PC-9 (cell line): ENCODE data around the gene C16orf46. TPM values are rescaled to one million over a fixed set of nuclear protein-coding genes. Genes with fewer than 3 reads are reported as not detected.

ENCODE experiments used
- BruUV-seq: library from RNA; stranded (reverse); fragments of 400-500 nt; replicated peaks from 2 replicates; lab custom pipeline; 2021; lab: Mats Ljungman, UMichigan
- CTCF ChIA-PET: fragments of 300-600 bp; sonication (Branson Sonifier 250); formaldehyde crosslinking; loops from one replicate; lab custom pipeline; 2022; ENCODE audit warnings: antibody characterized with exemption; lab: Charles Lee
- POLR2A ChIA-PET: fragments of 300-600 bp; sonication (Branson Sonifier 250); formaldehyde crosslinking; loops from one replicate; lab custom pipeline; 2022; ENCODE audit warnings: antibody characterized with exemption; ENCODE audit not compliant: unreplicated experiment; lab: Charles Lee
- DNase-seq, 2 experiments: peaks; one replicate each; pipeline versions ENCODE4 v3.0.0 to v3.0.0-alpha.2; 2015 to 2022; ENCODE audit warnings: mixed read lengths in 1 of 2
- H2AFZ ChIP-seq: fragments of 200-600 bp; sonication (generic); 2 replicates; pipeline ENCODE4 v1.8.1; 2017; ENCODE audit warnings: antibody characterized with exemption
- H3F3A ChIP-seq: fragments of 200-600 bp; sonication (generic); 2 replicates; pipeline ENCODE4 v1.8.1; 2017; ENCODE audit warnings: antibody characterized with exemption, mild to moderate bottlenecking, low read depth; ENCODE audit not compliant: insufficient read depth
- H3K27ac ChIP-seq: fragments of 200-600 bp; sonication (generic); 2 replicates; pipeline ENCODE4 v1.6.1; 2016; ENCODE audit warnings: mixed run types
- H3K27me3 ChIP-seq: fragments of 200-600 bp; sonication (generic); 2 replicates; pipeline ENCODE4 v1.6.1; 2016; ENCODE audit warnings: low read depth, mixed run types; ENCODE audit not compliant: insufficient read depth
- H3K36me3 ChIP-seq: fragments of 200-600 bp; sonication (generic); 2 replicates; pipeline ENCODE4 v1.6.1; 2016; ENCODE audit warnings: low read depth, mixed run types
- H3K4me1 ChIP-seq: fragments of 200-600 bp; sonication (generic); replicated peaks from 2 replicates; pipeline ENCODE4 v1.6.1; 2016; ENCODE audit warnings: mixed run types; ENCODE audit not compliant: insufficient read depth
- H3K4me2 ChIP-seq: fragments of 200-600 bp; sonication (generic); 2 replicates; pipeline ENCODE4 v1.6.1; 2017; ENCODE audit warnings: mixed run types
- H3K4me3 ChIP-seq: fragments of 200-600 bp; sonication (generic); 2 replicates; pipeline ENCODE4 v1.6.1; 2016; ENCODE audit warnings: mixed run types
- H3K79me2 ChIP-seq: fragments of 200-600 bp; sonication (generic); 2 replicates; pipeline ENCODE4 v1.6.1; 2017; ENCODE audit warnings: low read depth, mixed run types
- H3K9me2 ChIP-seq: fragments of 200-600 bp; sonication (generic); 2 replicates; pipeline ENCODE4 v1.8.1; 2017; ENCODE audit warnings: mild to moderate bottlenecking; ENCODE audit not compliant: insufficient read depth
- H3K9me3 ChIP-seq: fragments of 200-600 bp; sonication (generic); 2 replicates; pipeline ENCODE4 v1.8.1; 2016; ENCODE audit warnings: low read depth; ENCODE audit not compliant: insufficient read depth
- H4K20me1 ChIP-seq: fragments of 200-600 bp; sonication (generic); 2 replicates; pipeline ENCODE4 v1.8.1; 2017; ENCODE audit not compliant: insufficient read depth
- CTCF ChIP-seq: fragments of 200-600 bp; sonication (generic); conservative IDR thresholded peaks from 2 replicates; pipeline ENCODE4 v1.6.1; 2017; ENCODE audit warnings: mixed run types, antibody characterized with exemption, mild to moderate bottlenecking, moderate library complexity
- EZH2 ChIP-seq: fragments of 200-600 bp; sonication (generic); IDR thresholded peaks from 2 replicates; pipeline ENCODE4 v1.8.0; 2017; ENCODE audit warnings: antibody characterized with exemption, low read depth
- intact Hi-C: fragments of 100-400 bp; cut with micrococcal nuclease; formaldehyde crosslinking; loops from one replicate; pipeline ENCODE4 v1.10.0; 2022; ENCODE audit not compliant: unreplicated experiment
- total RNA-seq: library from RNA; stranded (reverse); gene quantifications from 2 replicates; pipeline ENCODE4 v1.2.3, GENCODE V29; 2021

C16orf46 gene
- total RNA-seq, 1 experiment from 2014 or later, result 0.92 TPM

DNA sequence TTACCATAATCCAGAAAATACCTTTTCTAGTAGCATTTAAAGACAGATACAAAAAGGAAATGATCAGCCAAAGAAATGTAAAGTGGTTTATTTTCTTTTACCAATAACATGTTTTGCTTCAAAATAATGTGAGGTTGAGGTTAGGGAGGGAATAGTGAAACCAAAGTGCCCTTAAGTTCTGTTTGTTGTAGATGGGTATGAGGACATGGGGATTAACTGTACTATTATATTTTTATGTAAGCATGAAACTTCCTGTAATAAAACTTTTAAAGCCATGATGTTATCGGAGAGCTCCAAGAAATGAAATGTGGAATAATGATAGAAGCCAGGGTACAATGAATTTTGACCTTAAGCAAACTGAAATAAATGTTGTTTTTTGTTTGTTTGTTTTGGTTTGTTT is 9.9 kb downstream of the C16orf46 start:
- intact Hi-C loops, result no loop called here
- H3K27me3 ChIP-seq, result no peaks in the 10 kb centered on the region
- CTCF ChIA-PET, result interaction anchor here (0.7 kb wide), 1 partner anchor 33 kb away, joined by 3 read pairs; no protein-coding TSS in a partner anchor

DNA sequence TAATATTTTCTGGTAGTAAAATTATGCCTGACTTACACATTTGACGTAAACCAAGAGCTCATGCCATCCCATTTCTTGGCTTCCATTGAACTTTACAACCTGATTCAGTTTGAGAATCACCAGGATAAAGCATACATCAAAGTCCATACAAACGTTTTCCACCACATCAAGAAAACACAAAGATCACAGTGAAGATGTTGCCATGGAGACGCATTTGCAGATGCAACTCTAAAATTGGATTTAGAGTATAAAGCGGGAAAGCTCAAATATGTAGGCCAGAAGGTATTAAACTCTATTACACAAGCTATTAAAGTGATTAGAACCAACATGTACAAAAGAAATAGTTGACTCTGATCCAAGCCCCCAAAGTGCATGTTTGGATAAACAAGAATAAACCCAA is 10.4 kb downstream of the C16orf46 start:
- no peaks in the 10 kb centered on the region for H3K79me2 ChIP-seq
- H2AFZ ChIP-seq, result no peak overlapping the region
- H3K9me2 ChIP-seq, result no peaks in the 10 kb centered on the region; the same call in 1 of the 2 replicates
- H3F3A ChIP-seq, result no peaks in the 10 kb centered on the region
- H3K36me3 ChIP-seq, result no peaks in the 10 kb centered on the region
- H3K9me3 ChIP-seq, result no peaks in the 10 kb centered on the region
- no peak for TF ChIP-seq EZH2
- TF ChIP-seq CTCF, result no peak
- H3K27me3 ChIP-seq, result no peaks in the 10 kb centered on the region
- no peak overlapping the region for H3K4me2 ChIP-seq
- ChIA-PET CTCF (interaction anchor here (0.7 kb wide), 1 partner anchor 33 kb away, joined by 3 read pairs; no protein-coding TSS in a partner anchor), POLR2A (no interaction called here)
- DNase-seq, result no peak
- H4K20me1 ChIP-seq, result no peaks in the 10 kb centered on the region
- H3K4me3 ChIP-seq, result no peak overlapping the region
- no TSS peak for BruUV-seq
- no peak overlapping the region for H3K27ac ChIP-seq
- 0 out of 2 replicates have a peak, but pooled peaks cover 4% of the 10 kb centered on the region for H3K4me1 ChIP-seq
- intact Hi-C loops, result no loop called here

More for the DNA sequence above, 9.9 kb downstream of the C16orf46 start:
- Histone ChIP-seq H3K79me2 (no peaks in the 10 kb centered on the region), H3F3A (no peaks in the 10 kb centered on the region), H4K20me1 (no peaks in the 10 kb centered on the region), H2AFZ (no peak overlapping the region), H3K9me3 (no peaks in the 10 kb centered on the region), H3K9me2 (no peaks in the 10 kb centered on the region; the same call in 1 of the 2 replicates), H3K4me3 (no peak overlapping the region), H3K4me2 (no peak overlapping the region), H3K36me3 (no peaks in the 10 kb centered on the region), H3K4me1 (0 out of 2 replicates have a peak, but pooled peaks cover 9% of the 10 kb centered on the region), H3K27ac (no peak overlapping the region)
- POLR2A ChIA-PET, result no interaction called here
- no TSS peak for BruUV-seq
- no peak for DNase-seq
- TF ChIP-seq CTCF (no peak), EZH2 (no peak)

DNA sequence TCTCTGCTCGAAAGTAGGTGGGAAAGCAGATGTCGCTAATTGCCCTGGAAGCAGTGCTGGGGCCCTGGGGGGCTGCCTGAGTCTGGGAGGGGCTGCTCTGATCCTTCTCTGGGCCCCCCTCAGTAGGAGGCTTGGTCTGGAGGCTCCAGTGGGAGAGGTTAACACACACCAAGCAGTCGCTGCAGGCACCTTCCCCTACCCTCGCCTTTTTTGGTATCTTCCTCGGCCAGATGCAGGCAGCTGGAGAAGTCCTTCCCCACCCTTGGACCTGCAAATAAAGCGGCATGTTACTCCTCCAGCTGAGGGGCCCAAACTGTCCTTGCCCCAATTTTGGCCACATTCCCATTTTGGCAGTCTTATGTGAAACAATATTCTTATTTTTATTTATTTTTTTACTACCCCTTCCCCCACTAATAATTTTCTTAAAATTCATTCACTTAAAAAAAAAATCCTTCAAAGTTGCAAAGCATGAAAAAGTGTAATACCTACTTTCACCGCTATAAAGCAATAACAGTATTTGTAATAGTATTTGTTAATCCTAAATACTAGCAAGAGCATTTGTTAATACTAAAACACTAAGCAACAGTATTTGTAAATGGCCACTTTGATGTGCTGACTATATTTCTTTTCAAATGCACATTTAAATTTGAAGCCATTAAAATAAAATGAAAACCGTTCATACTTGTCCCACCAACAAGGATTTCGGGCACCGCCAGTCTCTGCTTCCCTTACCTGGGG is 15.0 kb downstream of the C16orf46 start:
- ChIA-PET POLR2A (no interaction called here), CTCF (no interaction called here)
- no peak for DNase-seq
- no peak overlapping the region for H3K27ac ChIP-seq
- H4K20me1 ChIP-seq, result no peaks in the 10 kb centered on the region
- H3K4me3 ChIP-seq, result no peak overlapping the region
- H3K9me3 ChIP-seq, result no peaks in the 10 kb centered on the region
- H3K79me2 ChIP-seq, result no peaks in the 10 kb centered on the region
- H2AFZ ChIP-seq, result no peak overlapping the region
- intact Hi-C loops, result no loop called here
- no peak for TF ChIP-seq CTCF
- TF ChIP-seq EZH2, result no peak
- H3K36me3 ChIP-seq, result no peaks in the 10 kb centered on the region
- no peaks in the 10 kb centered on the region; the same call in 1 of the 2 replicates for H3K9me2 ChIP-seq
- BruUV-seq, result no TSS peak
- no peaks in the 10 kb centered on the region for H3K4me1 ChIP-seq
- no peaks in the 10 kb centered on the region for H3K27me3 ChIP-seq
- H3F3A ChIP-seq, result no peaks in the 10 kb centered on the region
- H3K4me2 ChIP-seq, result no peak overlapping the region
